Stimulated activated CD4-positive, alpha-beta T cell treated with anti-CD3 and anti-CD28 coated beads, Interleukin-4, amount 100 ng/mL, for 4 hours (primary cell): ENCODE measurements around the gene MYO3B.
"Not testable (repeated sequence)": the region's sequence is repeated elsewhere in the genome, so short reads cannot be mapped to it uniquely, and the experiment has no call there.

ENCODE experiments used
- DNase-seq, 2 experiments: peaks; one replicate each; pipeline ENCODE4 v3.0.0-alpha.2; 2020

The MYO3B gene

GRCh38 chr2:170208967-170209366 is 31.0 kb downstream of the MYO3B start:
- DNase-seq, result no peak

GRCh38 chr2:170212625-170213280 is 34.8 kb downstream of the MYO3B start:
- no peak for DNase-seq

GRCh38 chr2:170213281-170213625 is 35.3 kb downstream of the MYO3B start:
- not testable (repeated sequence) for DNase-seq

GRCh38 chr2:170213651-170214050 is 35.7 kb downstream of the MYO3B start:
- DNase-seq, result no peak

- no peak for DNase-seq
Observed at GRCh38 chr2:170214309-170214948, 36.5 kb downstream of the MYO3B start.

GRCh38 chr2:170215021-170215420 is 37.1 kb downstream of the MYO3B start:
- DNase-seq, result no peak

GRCh38 chr2:170216428-170216827 is 38.5 kb downstream of the MYO3B start:
- DNase-seq, result no peak

- DNase-seq, result no peak
Observed at GRCh38 chr2:170216981-170217380, 39.0 kb downstream of the MYO3B start.

GRCh38 chr2:170217778-170218251 is 39.9 kb downstream of the MYO3B start:
- no peak for DNase-seq

GRCh38 chr2:170218456-170218855 is 40.5 kb downstream of the MYO3B start:
- no peak for DNase-seq

GRCh38 chr2:170218931-170219330 is 41.0 kb downstream of the MYO3B start:
- no peak for DNase-seq

- DNase-seq, result no peak
Observed at GRCh38 chr2:170221317-170222288, 43.7 kb downstream of the MYO3B start.

GRCh38 chr2:170222298-170222697 is 44.4 kb downstream of the MYO3B start:
- no peak for DNase-seq

- DNase-seq, result no peak
Observed at GRCh38 chr2:170222842-170223241, 44.9 kb downstream of the MYO3B start.

GRCh38 chr2:170224692-170225294 is 46.8 kb downstream of the MYO3B start:
- no peak for DNase-seq

- DNase-seq, result no peak
Observed at GRCh38 chr2:170226216-170226615, 48.3 kb downstream of the MYO3B start.

- DNase-seq, result no peak
Observed at GRCh38 chr2:170227507-170227947, 49.6 kb downstream of the MYO3B start.

GRCh38 chr2:170227951-170228350 is 50.0 kb downstream of the MYO3B start:
- DNase-seq, result no peak

- DNase-seq, result no peak
Observed at GRCh38 chr2:170228429-170228828, 50.5 kb downstream of the MYO3B start.

GRCh38 chr2:170229125-170229524 is 51.2 kb downstream of the MYO3B start:
- no peak for DNase-seq

GRCh38 chr2:170229744-170230143 is 51.8 kb downstream of the MYO3B start:
- DNase-seq, result no peak

- DNase-seq, result no peak
Observed at GRCh38 chr2:170235860-170236679, 58.1 kb downstream of the MYO3B start.
